Measurements from ENCODE around the gene POU6F2.

DNA sequence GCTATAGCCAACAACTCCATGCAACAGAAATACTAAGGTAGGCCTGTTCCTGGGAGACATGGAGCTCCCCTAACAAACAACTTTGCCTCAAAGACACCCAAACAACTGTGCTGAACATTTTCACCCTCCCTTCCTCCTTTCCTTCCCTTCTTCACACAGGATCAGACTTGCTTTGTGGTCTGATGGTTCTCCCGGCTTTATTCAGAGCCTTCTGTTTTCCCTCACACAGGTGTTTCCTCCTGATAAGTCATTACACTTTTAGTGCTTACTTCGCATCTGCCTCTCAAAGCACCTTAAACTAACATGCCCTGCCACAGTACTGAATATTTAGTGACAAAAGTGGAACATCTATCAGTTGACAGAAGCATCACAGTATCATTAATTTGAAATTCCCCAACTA is 532.2 kb downstream of the POU6F2 start:
- TF ChIP-seq, protein P1, sequence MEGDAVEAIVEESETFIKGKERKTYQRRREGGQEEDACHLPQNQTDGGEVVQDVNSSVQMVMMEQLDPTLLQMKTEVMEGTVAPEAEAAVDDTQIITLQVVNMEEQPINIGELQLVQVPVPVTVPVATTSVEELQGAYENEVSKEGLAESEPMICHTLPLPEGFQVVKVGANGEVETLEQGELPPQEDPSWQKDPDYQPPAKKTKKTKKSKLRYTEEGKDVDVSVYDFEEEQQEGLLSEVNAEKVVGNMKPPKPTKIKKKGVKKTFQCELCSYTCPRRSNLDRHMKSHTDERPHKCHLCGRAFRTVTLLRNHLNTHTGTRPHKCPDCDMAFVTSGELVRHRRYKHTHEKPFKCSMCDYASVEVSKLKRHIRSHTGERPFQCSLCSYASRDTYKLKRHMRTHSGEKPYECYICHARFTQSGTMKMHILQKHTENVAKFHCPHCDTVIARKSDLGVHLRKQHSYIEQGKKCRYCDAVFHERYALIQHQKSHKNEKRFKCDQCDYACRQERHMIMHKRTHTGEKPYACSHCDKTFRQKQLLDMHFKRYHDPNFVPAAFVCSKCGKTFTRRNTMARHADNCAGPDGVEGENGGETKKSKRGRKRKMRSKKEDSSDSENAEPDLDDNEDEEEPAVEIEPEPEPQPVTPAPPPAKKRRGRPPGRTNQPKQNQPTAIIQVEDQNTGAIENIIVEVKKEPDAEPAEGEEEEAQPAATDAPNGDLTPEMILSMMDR (IDR thresholded peaks at IDR 0.05): no peak
- no peak for TF ChIP-seq POLR2AphosphoS5 (IDR thresholded peaks at IDR 0.05)
- TF ChIP-seq POLR2A (IDR thresholded peaks at IDR 0.05): no peak
- TF ChIP-seq EP300 (IDR thresholded peaks at IDR 0.05): no peak
